ENCODE results near the gene NINJ1. TPM values are rescaled to one million over a fixed set of nuclear protein-coding genes. Genes with fewer than 3 reads are reported as not detected.
A peak's percentile ranks its signal among the peaks of the same experiment; 100 is the strongest.

Gene NINJ1
- total RNA-seq, 2 experiments from 2014 or later, result 118 to 120 TPM

- peaks cover 62% of the 10 kb centered on the region for H3K4me1 Mint-ChIP-seq (ENCODE audit: low read depth)
- peak overlapping the region; percentile 91 for H3K27ac Mint-ChIP-seq
- TF ChIP-seq, protein P1, sequence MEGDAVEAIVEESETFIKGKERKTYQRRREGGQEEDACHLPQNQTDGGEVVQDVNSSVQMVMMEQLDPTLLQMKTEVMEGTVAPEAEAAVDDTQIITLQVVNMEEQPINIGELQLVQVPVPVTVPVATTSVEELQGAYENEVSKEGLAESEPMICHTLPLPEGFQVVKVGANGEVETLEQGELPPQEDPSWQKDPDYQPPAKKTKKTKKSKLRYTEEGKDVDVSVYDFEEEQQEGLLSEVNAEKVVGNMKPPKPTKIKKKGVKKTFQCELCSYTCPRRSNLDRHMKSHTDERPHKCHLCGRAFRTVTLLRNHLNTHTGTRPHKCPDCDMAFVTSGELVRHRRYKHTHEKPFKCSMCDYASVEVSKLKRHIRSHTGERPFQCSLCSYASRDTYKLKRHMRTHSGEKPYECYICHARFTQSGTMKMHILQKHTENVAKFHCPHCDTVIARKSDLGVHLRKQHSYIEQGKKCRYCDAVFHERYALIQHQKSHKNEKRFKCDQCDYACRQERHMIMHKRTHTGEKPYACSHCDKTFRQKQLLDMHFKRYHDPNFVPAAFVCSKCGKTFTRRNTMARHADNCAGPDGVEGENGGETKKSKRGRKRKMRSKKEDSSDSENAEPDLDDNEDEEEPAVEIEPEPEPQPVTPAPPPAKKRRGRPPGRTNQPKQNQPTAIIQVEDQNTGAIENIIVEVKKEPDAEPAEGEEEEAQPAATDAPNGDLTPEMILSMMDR (IDR thresholded peaks at IDR 0.05), result no peak
- H3K9me3 Mint-ChIP-seq, result no peaks in the 10 kb centered on the region
- ATAC-seq, result peak; percentile 28
- intact Hi-C loops (cut with micrococcal nuclease), result loop anchor here (5.0 kb wide), 1 partner anchor 36 kb away; the partner anchor contains the start of gene CARD19
- DNase-seq, result peak; percentile 86
- POLR2A ChIA-PET, result interaction anchor here (1.0 to 3.0 kb wide), 12 partner anchors 7 to 178 kb away, joined by 3 to 19 read pairs (median 4); partner anchors contain the start of gene CARD19
- H3K4me3 Mint-ChIP-seq, result peak overlapping the region; percentile 91
- H3K36me3 Mint-ChIP-seq (ENCODE audit: low read depth), result peaks cover 27% of the 10 kb centered on the region
- CTCF ChIA-PET, result interaction anchor here (1.1 to 1.3 kb wide), 2 partner anchors 20 to 25 kb away, joined by 3 to 10 read pairs; no protein-coding TSS in a partner anchor
- H3K27me3 Mint-ChIP-seq, result no peaks in the 10 kb centered on the region
Observed at GRCh38 chr9:93132946-93133680, 938 bp downstream of the NINJ1 start.

DNA sequence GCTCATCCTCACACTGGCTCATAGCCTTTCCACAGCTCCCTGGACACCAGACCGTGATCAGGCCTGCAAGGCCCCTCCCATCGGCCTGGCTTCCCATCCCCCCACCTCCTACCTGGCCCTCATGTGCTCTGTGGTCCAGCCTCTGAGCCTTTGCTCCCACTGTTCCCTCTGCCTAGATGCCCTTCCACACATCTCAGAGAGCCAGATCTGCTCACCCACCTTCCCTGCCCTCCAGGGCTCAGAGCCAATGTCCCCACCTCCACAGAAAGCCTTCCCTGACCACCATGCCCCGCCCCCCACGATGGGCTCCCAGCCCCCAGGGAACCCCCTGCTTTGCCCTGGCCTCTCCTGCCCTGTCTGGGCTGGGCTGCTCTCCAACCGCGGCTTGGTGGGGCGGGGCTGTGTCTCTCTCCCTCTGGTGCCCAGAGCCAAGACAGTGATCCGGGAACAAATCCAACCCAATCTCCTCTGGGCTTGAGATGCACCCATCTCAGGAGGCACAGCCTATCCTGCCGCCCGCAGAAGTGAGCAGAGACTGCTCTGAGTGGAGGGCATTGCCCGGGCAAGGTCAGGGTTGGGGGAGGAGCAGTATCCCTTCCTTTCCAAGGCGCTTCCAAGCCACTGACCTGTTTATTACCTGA is 1.6 kb downstream of the NINJ1 start:
- ChIA-PET POLR2A (interaction anchor here (0.7 to 1.7 kb wide), 4 partner anchors 11 to 185 kb away, joined by 3 to 6 read pairs (median 4); no protein-coding TSS in a partner anchor), CTCF (interaction anchor here (1.5 to 3.9 kb wide), 2 partner anchors 12 to 24 kb away, joined by 4 to 25 read pairs; no protein-coding TSS in a partner anchor)
- Mint-ChIP-seq H3K9me3 (no peaks in the 10 kb centered on the region), H3K4me3 (peak overlapping the region; percentile 91), H3K4me1 (ENCODE audit: low read depth) (peaks cover 64% of the 10 kb centered on the region), H3K36me3 (ENCODE audit: low read depth) (peaks cover 27% of the 10 kb centered on the region), H3K27me3 (no peaks in the 10 kb centered on the region), H3K27ac (peak overlapping the region; percentile 91)
- no peak for DNase-seq
- intact Hi-C loops (cut with micrococcal nuclease), result loop anchor here (5.0 kb wide), 1 partner anchor 35 kb away; the partner anchor contains the start of gene CARD19
- no peak for ATAC-seq
- TF ChIP-seq, protein P1 (IDR thresholded peaks at IDR 0.05), result no peak

DNA sequence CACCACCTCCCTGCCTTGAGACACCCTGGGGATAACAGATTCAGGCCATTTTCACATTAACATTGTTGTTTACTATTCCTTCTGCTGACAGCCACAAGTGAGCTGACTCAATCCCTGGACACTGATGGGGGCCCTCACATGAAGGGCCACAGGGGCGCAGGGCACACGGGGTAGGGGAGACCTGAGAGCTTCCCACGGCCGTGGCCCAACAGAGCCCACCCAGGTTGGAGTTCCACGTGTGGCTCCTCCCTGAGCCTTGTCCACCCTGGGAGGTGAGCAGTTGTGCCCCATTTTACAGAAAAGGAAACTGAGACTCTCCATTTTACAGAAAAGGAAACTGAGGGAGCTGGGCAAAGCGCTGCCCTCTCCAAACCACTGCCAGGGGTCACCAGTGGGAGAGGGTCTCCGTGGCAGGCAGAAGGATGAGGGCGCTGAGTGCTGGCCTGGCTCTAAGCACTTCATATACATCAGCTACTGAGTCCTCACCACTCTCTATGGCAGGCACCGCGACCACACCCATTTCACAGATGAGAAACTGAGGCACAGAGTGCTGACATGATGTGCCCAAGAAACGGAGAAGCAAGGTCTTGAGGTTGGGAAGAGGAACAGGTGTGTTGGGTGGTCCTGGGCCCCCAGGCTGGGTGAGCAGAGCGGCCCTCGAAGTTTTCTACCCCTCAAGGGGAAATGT is 2.3 kb downstream of the NINJ1 start:
- peaks cover 68% of the 10 kb centered on the region for H3K4me1 Mint-ChIP-seq (ENCODE audit: low read depth)
- H3K36me3 Mint-ChIP-seq (ENCODE audit: low read depth), result peaks cover 30% of the 10 kb centered on the region
- POLR2A ChIA-PET, result interaction anchor here (0.7 to 1.7 kb wide), 4 partner anchors 10 to 184 kb away, joined by 3 to 6 read pairs (median 4); no protein-coding TSS in a partner anchor

DNA sequence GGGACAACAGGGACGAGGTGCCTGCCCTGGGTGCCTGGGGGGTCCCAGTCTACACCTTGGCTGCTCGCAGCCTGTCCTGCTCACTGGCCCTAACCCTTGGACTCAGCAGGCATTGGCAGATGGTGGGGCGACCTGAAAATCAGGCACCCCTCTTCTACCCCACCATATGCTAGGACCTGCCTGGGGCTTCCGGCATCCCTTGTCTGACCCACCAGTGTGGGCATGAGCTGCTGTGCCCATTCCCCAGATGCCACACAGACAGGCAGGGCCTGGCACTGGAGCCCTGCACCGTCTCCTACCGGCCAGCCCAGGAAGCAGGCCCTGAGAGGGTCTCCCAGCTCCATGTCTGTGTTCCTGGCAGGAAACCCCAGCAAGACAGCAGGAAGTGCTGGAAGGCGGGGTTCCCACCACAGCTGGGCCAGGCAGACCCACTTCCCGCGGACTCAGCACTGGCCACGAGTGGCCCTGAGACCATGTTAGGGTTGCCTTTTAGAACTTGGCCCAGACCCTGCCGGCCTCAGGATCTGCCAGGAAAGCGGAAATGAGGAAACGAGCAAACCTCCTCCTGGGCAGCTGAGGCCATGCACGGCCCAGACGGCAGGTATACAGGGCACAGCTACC is 3.1 kb downstream of the NINJ1 start:
- intact Hi-C loops (cut with micrococcal nuclease), result loop anchor here (5.0 kb wide), 1 partner anchor 34 kb away; the partner anchor contains the start of gene CARD19
- POLR2A ChIA-PET, result interaction anchor here (1.5 to 1.7 kb wide), 2 partner anchors 9 to 13 kb away, joined by 5 to 6 read pairs; no protein-coding TSS in a partner anchor

More for the DNA sequence above, 2.3 kb downstream of the NINJ1 start:
- Mint-ChIP-seq H3K27ac (peak overlapping the region; percentile 91), H3K27me3 (no peaks in the 10 kb centered on the region), H3K9me3 (no peaks in the 10 kb centered on the region), H3K4me3 (peak overlapping the region; percentile 91)
- intact Hi-C loops (cut with micrococcal nuclease), result loop anchor here (5.0 kb wide), 1 partner anchor 34 kb away; the partner anchor contains the start of gene CARD19
- no peak for DNase-seq
- TF ChIP-seq, protein P1 (IDR thresholded peaks at IDR 0.05), result no peak
- CTCF ChIA-PET, result interaction anchor here (0.9 to 3.9 kb wide), 3 partner anchors 11 to 23 kb away, joined by 3 to 25 read pairs (median 4); no protein-coding TSS in a partner anchor
- ATAC-seq, result no peak

More for the DNA sequence above, 3.1 kb downstream of the NINJ1 start:
- no peak for DNase-seq
- Mint-ChIP-seq H3K4me1 (ENCODE audit: low read depth) (peaks cover 69% of the 10 kb centered on the region), H3K27me3 (no peaks in the 10 kb centered on the region), H3K4me3 (peak overlapping the region; percentile 91), H3K9me3 (no peaks in the 10 kb centered on the region), H3K36me3 (ENCODE audit: low read depth) (peaks cover 35% of the 10 kb centered on the region), H3K27ac (peak overlapping the region; percentile 91)
- no peak for ATAC-seq
- CTCF ChIA-PET, result interaction anchor here (0.9 to 3.9 kb wide), 3 partner anchors 11 to 23 kb away, joined by 3 to 25 read pairs (median 4); no protein-coding TSS in a partner anchor
- TF ChIP-seq, protein P1 (IDR thresholded peaks at IDR 0.05), result no peak

All from activated CD8-positive, alpha-beta T cell treated with anti-CD3 and anti-CD28 coated beads for 36 hours (primary cell).